Endothelial cell of umbilical vein (primary cell): ENCODE results near the gene ARGLU1. TPM values are rescaled to one million over a fixed set of nuclear protein-coding genes. Genes with fewer than 3 reads are reported as not detected.
A peak's percentile ranks its signal among the peaks of the same experiment; 100 is the strongest.

Experiments
- BruUV-seq: library from RNA; stranded (reverse); fragments of 400-500 nt; replicated peaks from 2 replicates; lab custom pipeline; 2021; lab: Mats Ljungman, UMichigan
- CTCF ChIA-PET: fragments of 300-600, 350-600 bp; sonication (Branson Sonifier 250); formaldehyde crosslinking; loops from one replicate; lab custom pipeline; 2021; ENCODE audit warnings: antibody characterized with exemption, inconsistent platforms; lab: Charles Lee
- POLR2A ChIA-PET: fragments of 300-600, 350-600 bp; sonication (Branson Sonifier 250); formaldehyde crosslinking; loops from one replicate; lab custom pipeline; 2021; ENCODE audit warnings: antibody characterized with exemption, inconsistent platforms; lab: Charles Lee
- DNase-seq: peaks from one replicate; pipeline ENCODE4 v3.0.0-alpha.2; 2011; ENCODE audit warnings: low read depth, low spot score
- FAIRE-seq: peaks from 2 replicates; lab custom pipeline; 2011; peaks lifted over from hg19 to GRCh38; lab: Jason Lieb, UNC
- H2AFZ ChIP-seq: 2 replicates; pipeline ENCODE4 v1.6.0; 2012; ENCODE audit warnings: low read depth, low read length, control low read depth, inconsistent platforms
- H3K27ac ChIP-seq: 2 replicates; pipeline ENCODE4 v1.5.1; 2011; ENCODE audit warnings: low read depth, mild to moderate bottlenecking, control low read depth, low read length, moderate library complexity; ENCODE audit not compliant: insufficient read depth
- H3K27me3 ChIP-seq, 2 experiments: 2 replicates each; pipeline versions ENCODE4 v1.6.0 to v1.6.1; 2011; ENCODE audit warnings: low read length in 2 of 2, mixed read lengths in 1 of 2; ENCODE audit not compliant: control insufficient read depth in 2 of 2, insufficient read depth in 2 of 2
- H3K36me3 ChIP-seq, 2 experiments: 2 replicates in 1 of 2; 3 replicates in 1 of 2; pipeline ENCODE4 v1.5.1; 2011; ENCODE audit warnings: low read length in 2 of 2, mild to moderate bottlenecking in 1 of 2, moderate library complexity in 1 of 2; ENCODE audit not compliant: control insufficient read depth in 2 of 2, insufficient read depth in 2 of 2; ENCODE audit errors: extremely low read depth in 1 of 2
- H3K4me1 ChIP-seq: 3 replicates; pipeline ENCODE4 v1.5.1; 2011; ENCODE audit warnings: mild to moderate bottlenecking, low read length; ENCODE audit not compliant: control insufficient read depth, insufficient read depth; ENCODE audit errors: extremely low read depth
- H3K4me2 ChIP-seq: 2 replicates; pipeline ENCODE4 v1.6.1; 2011; ENCODE audit warnings: low read length, control low read depth, mixed read lengths; ENCODE audit not compliant: insufficient read depth
- H3K4me3 ChIP-seq, 3 experiments: fragments of 200-600 bp in 1 of 3; sonication (generic), shearing (Covaris generic) in 1 of 3; replicated peaks in 1 of 3; 2 replicates each; pipeline ENCODE4 v1.5.1; 2011 to 2016; ENCODE audit warnings: control low read depth in 3 of 3, low read length in 3 of 3, mild to moderate bottlenecking in 2 of 3, inconsistent platforms in 1 of 3, low read depth in 1 of 3, moderate library complexity in 1 of 3; ENCODE audit not compliant: insufficient read depth in 1 of 3
- H3K79me2 ChIP-seq: 2 replicates; pipeline ENCODE4 v1.6.0; 2012; ENCODE audit warnings: low read length, inconsistent platforms; ENCODE audit not compliant: control insufficient read depth, insufficient read depth
- H3K9ac ChIP-seq: replicated peaks from 2 replicates; pipeline ENCODE3; 2011; ENCODE audit warnings: low read length, control low read depth; ENCODE audit not compliant: insufficient read depth; ENCODE audit errors: extremely low read depth
- H3K9me1 ChIP-seq: replicated peaks from 3 replicates; pipeline ENCODE4 v1.6.0; 2011; ENCODE audit warnings: mild to moderate bottlenecking, low read length; ENCODE audit not compliant: control insufficient read depth, insufficient read depth; ENCODE audit errors: extremely low read depth
- H3K9me3 ChIP-seq: replicated peaks from 2 replicates; pipeline ENCODE4 v1.5.1; 2012; ENCODE audit warnings: low read length, inconsistent platforms; ENCODE audit not compliant: control insufficient read depth, insufficient read depth
- H4K20me1 ChIP-seq: replicated peaks from 2 replicates; pipeline ENCODE3; 2011; ENCODE audit warnings: mild to moderate bottlenecking, low read length; ENCODE audit not compliant: control insufficient read depth, insufficient read depth; ENCODE audit errors: extremely low read depth
- CTCF ChIP-seq, 2 donors: IDR thresholded peaks; 1 replicate in 1 of 2; 2 replicates in 1 of 2; pipeline ENCODE4 v1.5.1; 2011; ENCODE audit warnings: low read length in 2 of 2, mild to moderate bottlenecking in 2 of 2, moderate library complexity in 2 of 2, control low read depth in 1 of 2, inconsistent platforms in 1 of 2, low read depth in 1 of 2; ENCODE audit not compliant: insufficient read depth in 1 of 2; ENCODE audit errors: extremely low read depth in 1 of 2
- EZH2 ChIP-seq: IDR thresholded peaks from 2 replicates; pipeline ENCODE4 v1.6.1; 2012; ENCODE audit warnings: borderline replicate concordance, low read depth, mild to moderate bottlenecking, moderate library complexity, low read length, inconsistent platforms; ENCODE audit not compliant: severe bottlenecking
- FOS ChIP-seq: IDR thresholded peaks from 2 replicates; pipeline ENCODE4 v1.6.1; 2011; ENCODE audit warnings: mild to moderate bottlenecking, low read length, moderate library complexity, borderline replicate concordance; ENCODE audit not compliant: insufficient read depth
- GATA2 ChIP-seq: IDR thresholded peaks from 2 replicates; pipeline ENCODE4 v1.7.0; 2011; ENCODE audit warnings: low read depth, mild to moderate bottlenecking, moderate library complexity, mixed read lengths, low read length; ENCODE audit not compliant: insufficient read length, insufficient read depth
- JUN ChIP-seq: IDR thresholded peaks from 2 replicates; pipeline ENCODE4 v1.6.1; 2011; ENCODE audit warnings: borderline replicate concordance, low read depth; ENCODE audit not compliant: insufficient read length, insufficient read depth
- MYC ChIP-seq: IDR thresholded peaks from one replicate; pipeline ENCODE4 v1.6.1; 2011; ENCODE audit warnings: mild to moderate bottlenecking, low read depth, low read length
- POLR2A ChIP-seq: IDR thresholded peaks from 2 replicates; pipeline ENCODE4 v1.6.1; 2012; ENCODE audit warnings: low read depth, mild to moderate bottlenecking, control low read depth, low read length
- POLR2AphosphoS5 ChIP-seq: IDR thresholded peaks from 2 replicates; pipeline ENCODE4 v1.6.1; 2012; ENCODE audit warnings: low read depth, mild to moderate bottlenecking, control low read depth, low read length, moderate library complexity; ENCODE audit not compliant: insufficient read depth
- dilution Hi-C: fragments of 300-500 bp; cut with MboI; formaldehyde crosslinking; loops from one replicate; pipeline ENCODE4 v1.15.0; 2019; ENCODE audit warnings: low sequenced_read_pairs; ENCODE audit not compliant: extremely low pct_ligation_motif_present
- intact Hi-C: fragments of 100-400 bp; cut with micrococcal nuclease; formaldehyde crosslinking; loops from one replicate; pipeline ENCODE4 v1.10.0; 2022
- polyA plus RNA-seq, 4 experiments: library from polyadenylated mRNA; depleted of rRNA in 3 of 4; stranded (reverse) in 3 of 4; unstranded in 1 of 4; fragments of >200 nt; gene quantifications; 2 replicates each; pipeline versions ENCODE4 v1.2.1 to v1.2.3, GENCODE V29; 2011 to 2012; ENCODE audit warnings: missing spikeins in 1 of 4
- total RNA-seq: library from RNA; stranded (reverse); gene quantifications from 2 replicates; pipeline ENCODE4 v1.2.3, GENCODE V29; 2021
- TF ChIP-seq, protein P1 (sequence below): IDR thresholded peaks from 2 replicates; pipeline ENCODE4 v1.6.1; 2011; ENCODE audit not compliant: insufficient read depth, insufficient read length

The ARGLU1 gene
- total and polyA plus RNA-seq, 2 donors (not counting 3 experiments of a cell fraction or from before 2014, with no cell fraction given), result 44.4 to 111 TPM

DNA sequence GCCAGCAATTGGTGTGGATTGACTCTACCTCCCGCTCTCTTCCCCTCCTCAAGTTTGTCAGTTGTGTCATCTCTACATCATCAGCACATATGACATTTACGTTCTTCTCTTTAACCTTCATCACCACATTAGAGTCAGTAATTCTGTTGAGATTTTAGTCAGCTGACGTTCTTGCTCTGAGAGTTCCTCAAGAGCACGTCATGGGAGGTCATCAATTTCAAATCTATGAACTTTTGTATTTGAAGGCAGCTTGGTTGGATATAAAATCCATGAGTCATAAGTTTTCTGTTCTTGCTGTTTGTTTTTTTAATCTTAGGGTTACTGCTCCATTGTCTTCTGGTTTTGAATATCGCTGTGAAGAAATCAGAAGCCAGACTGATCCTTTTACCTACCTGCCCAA, 21.8 kb upstream of the ARGLU1 start:
- Histone ChIP-seq H4K20me1 (no peaks in the 10 kb centered on the region), H3K9me1 (no peaks in the 10 kb centered on the region), H2AFZ (no peak overlapping the region), H3K27me3 (peaks cover 0 to 3% of the 10 kb centered on the region in 2 experiments), H3K36me3 (no peaks in the 10 kb centered on the region), H3K4me1 (no peaks in the 10 kb centered on the region), H3K4me3 (no peak overlapping the region), H3K4me2 (no peak overlapping the region), H3K79me2 (no peaks in the 10 kb centered on the region), H3K27ac (no peak overlapping the region), H3K9ac (no peak overlapping the region), H3K9me3 (no peaks in the 10 kb centered on the region)
- CTCF ChIA-PET, result interaction anchor here (2.1 kb wide), 1 partner anchor 9 kb away, joined by 7 read pairs; no protein-coding TSS in a partner anchor
- FAIRE-seq (no peak), DNase-seq (peak; percentile 18)
- BruUV-seq, result no TSS peak
- POLR2A ChIA-PET, result no interaction called here
- TF ChIP-seq POLR2A (no peak), FOS (no peak), CTCF (IDR thresholded peaks at IDR 0.05; ENCODE audit: extremely low read depth in 1 of 2, insufficient read depth in 1 of 2, low read depth in 1 of 2, low read length in 2 of 2) (no peak)
- intact Hi-C loops (no loop called here), dilution Hi-C loops (no loop called here)

DNA sequence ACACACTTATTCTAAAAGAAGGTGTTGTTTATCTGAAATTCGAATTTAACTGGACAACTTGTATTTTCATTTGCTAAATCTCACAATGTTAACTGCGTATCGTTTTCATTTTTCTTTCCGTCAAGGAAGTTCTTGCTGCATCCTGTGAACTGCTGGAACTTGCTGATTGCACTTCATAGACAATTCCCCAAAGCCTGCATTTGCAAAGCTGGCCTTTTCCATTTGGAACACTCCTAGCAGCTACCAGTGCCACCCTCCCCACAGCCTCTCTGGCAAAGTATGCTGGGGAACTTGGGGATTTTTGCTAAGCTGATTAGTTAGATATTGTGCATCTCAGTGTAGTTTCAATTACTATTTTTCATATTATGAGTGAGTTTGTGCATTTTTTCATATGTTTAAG, 20.4 kb upstream of the ARGLU1 start:
- Histone ChIP-seq H3K4me3 (no peak overlapping the region), H4K20me1 (no peaks in the 10 kb centered on the region), H3K27me3 (peaks cover 0 to 3% of the 10 kb centered on the region in 2 experiments), H3K79me2 (no peaks in the 10 kb centered on the region), H3K36me3 (no peaks in the 10 kb centered on the region), H3K9ac (no peak overlapping the region), H3K9me3 (no peaks in the 10 kb centered on the region), H2AFZ (no peak overlapping the region), H3K4me1 (no peaks in the 10 kb centered on the region), H3K4me2 (no peak overlapping the region), H3K9me1 (no peaks in the 10 kb centered on the region), H3K27ac (no peak overlapping the region)
- intact Hi-C loops (no loop called here), dilution Hi-C loops (no loop called here)
- DNase-seq, result peak; percentile 49
- ChIA-PET POLR2A (no interaction called here), CTCF (interaction anchor here (1.6 to 2.1 kb wide), 2 partner anchors 10 to 32 kb away, joined by 3 to 7 read pairs; no protein-coding TSS in a partner anchor)
- TF ChIP-seq JUN, result no peak
- no peak for TF ChIP-seq POLR2AphosphoS5
- no peak for TF ChIP-seq EZH2
- TF ChIP-seq GATA2, result no peak
- TF ChIP-seq, protein P1, sequence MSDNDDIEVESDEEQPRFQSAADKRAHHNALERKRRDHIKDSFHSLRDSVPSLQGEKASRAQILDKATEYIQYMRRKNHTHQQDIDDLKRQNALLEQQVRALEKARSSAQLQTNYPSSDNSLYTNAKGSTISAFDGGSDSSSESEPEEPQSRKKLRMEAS, result no peak
- TF ChIP-seq CTCF (IDR thresholded peaks at IDR 0.05; ENCODE audit: extremely low read depth in 1 of 2, insufficient read depth in 1 of 2, low read depth in 1 of 2, low read length in 2 of 2), result no peak
- no peak for TF ChIP-seq FOS
- no peak for TF ChIP-seq MYC
- no peak for TF ChIP-seq POLR2A
- no peak for FAIRE-seq
- BruUV-seq, result no TSS peak
